GM19328 (cell line): ENCODE data around the gene CDH4.

Source experiments
- ATAC-seq: cut with Tn5 transposase; IDR thresholded peaks from one replicate; pipeline ENCODE4 v1.9.1; 2021; ENCODE audit warnings: mild to moderate bottlenecking, moderate library complexity; ENCODE audit not compliant: unreplicated experiment

The CDH4 gene

DNA sequence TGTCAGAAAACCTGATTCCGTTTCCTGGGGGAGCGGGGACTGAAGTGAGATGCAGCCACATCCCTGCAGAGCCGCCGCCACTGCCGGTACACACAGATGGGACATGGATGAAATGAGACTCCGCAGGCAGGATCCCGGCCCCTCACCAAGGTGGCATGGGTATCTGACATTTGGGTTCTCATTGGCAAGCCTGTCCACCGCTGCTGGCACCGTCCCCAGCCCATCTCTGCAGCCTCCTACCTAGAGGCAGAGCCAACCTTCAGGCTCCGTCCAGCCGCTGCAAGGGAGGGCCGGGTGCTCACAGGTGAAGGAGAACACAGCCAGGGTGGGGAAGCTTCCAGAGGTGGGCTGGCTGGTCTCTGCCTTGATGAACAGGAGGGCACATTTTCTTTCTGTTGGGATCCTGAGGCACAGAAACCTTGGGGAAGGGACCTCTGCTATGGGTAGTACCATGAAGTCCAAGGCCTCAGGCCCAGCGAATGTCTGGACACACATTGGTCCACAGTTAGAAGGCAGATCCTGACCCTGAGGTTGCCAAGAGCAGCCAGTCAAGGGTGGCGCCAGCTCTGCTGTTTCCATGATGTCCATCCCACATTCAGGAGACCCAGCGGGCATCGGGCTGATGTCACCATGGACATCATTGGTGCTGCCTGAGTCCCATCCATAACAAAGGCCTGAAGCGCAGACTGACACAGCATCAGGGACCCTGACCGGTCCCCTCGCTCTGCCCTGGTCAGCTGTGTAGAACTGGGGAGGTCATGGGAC is 636.2 kb downstream of the CDH4 start:
- ATAC-seq: no peak

GRCh38 chr20:61889659-61890058 is 637.6 kb downstream of the CDH4 start:
- ATAC-seq: no peak

GRCh38 chr20:61890210-61890609 is 638.1 kb downstream of the CDH4 start:
- ATAC-seq: no peak

- ATAC-seq: no peak
Measured at GRCh38 chr20:61891476-61891875, 639.4 kb downstream of the CDH4 start.

DNA sequence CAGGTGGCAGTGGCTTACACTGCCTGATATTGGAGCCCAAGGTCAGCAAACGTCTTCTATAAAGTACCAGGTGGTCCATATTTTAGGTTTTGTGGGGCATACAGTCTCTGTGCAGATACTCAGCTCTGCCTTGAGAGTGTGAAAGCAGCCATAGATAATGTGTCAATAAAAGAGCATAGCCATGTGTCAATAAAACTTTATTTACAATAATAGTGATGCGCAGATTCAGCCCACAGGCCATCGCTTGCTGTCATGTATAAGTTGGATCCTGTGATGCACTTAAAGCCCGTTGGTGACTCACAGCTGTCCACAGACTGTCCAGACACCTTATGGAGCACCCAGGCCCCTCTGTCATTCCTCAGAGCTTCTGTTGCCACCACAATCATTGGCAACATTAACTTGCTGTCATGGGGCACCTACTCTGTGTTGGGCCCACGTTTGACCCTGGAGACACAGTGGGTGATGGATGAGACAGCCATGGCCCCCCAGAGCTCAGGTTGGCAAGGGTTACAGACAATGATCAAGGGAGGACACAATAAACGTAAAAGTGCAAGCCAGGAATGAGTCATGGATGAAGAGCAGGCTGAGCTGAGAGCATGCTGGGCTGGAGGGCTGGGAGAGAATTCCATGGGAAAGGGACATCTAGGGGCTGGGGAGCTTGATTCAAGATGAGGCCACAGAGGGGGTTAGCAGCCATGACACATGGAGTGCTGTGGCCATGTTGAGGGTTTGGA is 640.0 kb downstream of the CDH4 start:
- ATAC-seq: no peak

GRCh38 chr20:61895016-61895415 is 643.0 kb downstream of the CDH4 start:
- no peak for ATAC-seq

DNA sequence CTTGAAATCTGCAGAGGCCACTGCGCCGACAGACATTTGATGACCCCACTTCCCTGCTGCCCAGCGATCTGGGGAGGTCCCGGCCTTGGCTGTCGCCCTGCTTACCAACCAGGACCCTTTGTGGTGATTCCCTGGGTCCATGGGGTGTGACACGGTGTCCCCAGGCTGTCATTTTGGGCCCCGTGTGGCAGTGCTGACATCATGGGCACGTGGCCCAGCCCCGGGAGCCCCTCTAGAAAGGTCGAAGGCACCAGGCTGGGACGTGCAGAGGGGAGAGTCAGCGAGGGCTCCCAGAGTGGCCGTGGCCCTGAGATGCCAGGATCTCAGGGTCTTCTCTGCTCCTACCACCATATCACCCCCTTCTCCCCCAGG is 643.6 kb downstream of the CDH4 start:
- no peak for ATAC-seq

GRCh38 chr20:61896058-61896961 is 644.2 kb downstream of the CDH4 start:
- no peak for ATAC-seq

GRCh38 chr20:61897401-61898295 is 645.6 kb downstream of the CDH4 start:
- no peak for ATAC-seq

GRCh38 chr20:61898405-61898804 is 646.3 kb downstream of the CDH4 start:
- ATAC-seq: no peak

- ATAC-seq: no peak
Measured at GRCh38 chr20:61900011-61900944, 648.2 kb downstream of the CDH4 start.

DNA sequence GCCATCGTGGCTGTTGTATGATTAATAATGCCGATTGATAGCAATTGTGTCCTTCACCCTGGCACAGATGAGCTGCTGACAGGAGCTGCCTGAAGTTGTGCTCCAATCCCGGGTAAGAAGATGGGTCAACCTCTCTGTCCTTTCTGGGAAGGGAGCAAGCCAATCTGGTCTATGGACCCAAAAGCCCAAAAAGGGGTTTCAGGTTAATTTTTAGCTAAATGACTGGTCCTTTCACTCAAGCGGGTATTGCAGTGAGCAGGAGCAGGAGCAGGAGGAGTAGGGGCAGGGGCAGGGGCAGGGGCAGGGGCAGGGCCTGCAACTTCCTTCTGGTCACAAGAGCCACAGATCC is 648.9 kb downstream of the CDH4 start:
- no peak for ATAC-seq

DNA sequence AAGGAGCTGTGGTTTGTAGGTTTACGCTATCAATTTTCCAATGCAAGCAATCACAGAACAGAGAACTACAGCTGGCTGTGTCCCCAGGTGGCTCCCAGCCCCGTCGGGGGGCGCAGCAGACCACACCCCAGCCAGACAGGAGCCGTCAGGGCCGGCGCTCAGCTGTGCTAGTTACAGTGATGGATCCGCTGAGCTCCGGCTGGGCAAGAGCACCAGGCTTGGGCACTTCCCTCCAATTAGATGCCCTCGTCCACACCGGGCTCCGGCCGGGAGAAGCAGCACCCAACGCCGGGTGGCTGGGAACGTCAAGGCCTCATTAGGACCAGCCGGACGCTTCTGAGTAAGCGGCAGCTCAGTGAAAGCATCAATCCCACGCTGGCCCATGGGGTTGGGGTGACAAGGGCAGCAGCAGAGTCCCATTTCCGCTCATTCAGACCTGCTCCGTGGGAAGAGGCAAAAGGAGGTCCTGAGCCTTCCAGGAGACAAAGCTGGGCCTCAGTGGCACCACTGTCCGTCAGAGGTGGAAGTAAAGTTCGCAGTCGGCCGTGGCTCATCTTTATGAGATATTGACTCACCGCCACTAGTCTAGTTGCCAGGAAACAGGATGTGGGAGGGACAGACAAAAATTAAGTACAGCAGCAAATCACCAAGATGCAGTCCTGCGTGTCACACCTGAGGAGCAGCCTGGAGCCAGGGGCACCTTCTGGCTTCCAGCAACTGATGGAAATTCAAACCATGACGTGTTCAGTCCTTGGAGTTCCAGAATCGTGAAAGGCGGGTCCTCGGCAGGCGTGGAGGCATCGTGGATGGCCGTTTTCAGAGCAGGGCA is 649.5 kb downstream of the CDH4 start:
- ATAC-seq: no peak

DNA sequence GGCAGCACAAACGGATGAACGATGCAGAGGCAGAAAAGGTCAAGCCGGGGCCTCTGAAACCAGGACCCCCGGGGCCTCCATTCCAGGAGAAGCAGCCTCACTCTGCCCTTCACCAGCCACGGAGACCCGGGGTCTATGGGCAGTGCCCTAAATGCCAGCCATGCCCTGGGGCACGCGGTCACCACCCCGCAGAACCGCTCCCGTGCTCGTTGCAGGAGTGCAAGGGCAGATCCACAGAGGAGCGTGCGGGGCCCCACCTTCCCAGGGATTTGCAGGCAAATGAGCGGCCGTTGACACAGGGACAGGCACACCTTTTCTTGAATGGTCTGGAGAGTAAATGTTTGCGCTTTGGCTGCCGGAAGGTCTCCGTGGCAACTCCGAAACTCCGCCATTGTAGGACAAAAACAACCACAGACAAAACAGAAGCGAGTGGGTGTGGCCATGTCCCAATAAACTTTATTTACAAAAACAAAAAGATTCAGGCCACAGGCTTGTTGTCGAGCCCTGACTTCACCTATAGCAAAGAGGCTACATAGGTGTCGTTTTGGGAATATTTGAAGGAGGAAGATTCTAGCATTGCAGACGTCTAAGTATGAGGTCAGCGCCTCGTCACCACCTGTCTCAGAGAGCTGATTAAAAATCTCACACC is 650.3 kb downstream of the CDH4 start:
- no peak for ATAC-seq

DNA sequence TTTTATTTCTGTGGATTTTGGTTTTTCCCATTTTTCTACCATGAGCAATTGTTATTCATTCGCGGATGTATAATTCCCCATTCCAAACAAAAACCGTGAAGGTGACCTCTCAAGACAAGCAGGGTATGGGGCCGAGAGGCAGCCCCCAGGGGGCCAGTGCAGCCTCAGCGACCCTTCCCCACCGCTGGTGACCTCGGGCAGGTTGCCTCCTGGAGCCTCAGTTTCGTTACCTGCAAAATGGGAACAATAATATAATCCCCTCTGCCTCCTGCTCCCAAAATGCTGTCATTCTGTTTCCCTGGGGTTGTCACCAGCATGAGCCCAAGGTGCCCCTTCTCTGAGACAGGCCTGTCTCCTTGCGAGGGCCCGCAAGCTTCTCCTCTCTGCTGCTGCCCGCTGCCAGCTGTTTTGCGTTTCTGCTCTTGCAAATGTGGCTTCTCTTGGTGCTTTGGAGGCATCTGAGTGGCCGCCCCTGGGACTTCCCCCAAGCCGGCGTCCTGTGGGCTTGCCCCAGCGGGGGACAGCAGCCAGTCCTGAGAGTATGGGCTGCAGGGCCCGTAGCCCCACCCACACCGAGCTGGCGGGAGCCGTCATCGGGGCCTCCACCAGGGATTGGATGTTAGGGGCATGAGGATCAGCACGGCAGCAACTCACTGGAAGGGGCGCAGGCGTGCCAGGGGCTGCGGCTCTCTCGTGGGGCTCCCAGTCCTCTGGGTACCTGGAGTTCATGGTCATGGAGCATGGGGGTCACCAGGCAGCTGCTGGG is 651.7 kb downstream of the CDH4 start:
- ATAC-seq: no peak

DNA sequence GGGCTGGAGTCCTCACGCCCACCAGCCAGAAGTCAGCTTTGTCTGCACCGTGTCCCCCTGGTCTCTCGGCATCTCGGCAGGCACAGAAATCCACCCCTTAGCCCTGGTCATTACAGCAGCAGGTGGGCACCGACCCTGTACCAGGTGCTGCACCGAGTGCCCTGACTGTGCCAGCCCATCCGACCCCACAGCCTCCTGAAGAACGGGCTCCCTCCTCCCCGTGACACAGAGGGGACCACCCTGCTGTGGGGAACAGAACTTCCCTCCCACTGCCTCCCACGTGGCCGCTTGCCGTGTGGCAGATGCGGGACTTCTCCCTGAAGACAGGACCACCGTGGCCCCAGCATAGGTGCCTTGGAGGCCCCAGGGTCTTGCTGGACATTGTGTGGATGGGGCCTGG is 652.4 kb downstream of the CDH4 start:
- ATAC-seq: no peak

- no peak for ATAC-seq
Measured at GRCh38 chr20:61905781-61906523, 653.9 kb downstream of the CDH4 start.
